ENCODE results near the gene TFRC. TPM values are rescaled to one million over a fixed set of nuclear protein-coding genes. Genes with fewer than 3 reads are reported as not detected.
"Not testable (repeated sequence)": the region's sequence is repeated elsewhere in the genome, so short reads cannot be mapped to it uniquely, and the experiment has no call there.

Gene TFRC
- total RNA-seq, result 91.8 TPM
- long read RNA-seq, full-length matches to known transcripts, result 38 of 50 reads
- long read RNA-seq, partial matches to known transcripts, result 6 of 50 reads
- long read RNA-seq, other reads (novel, unspliced or antisense), result 6 of 50 reads

- peak; percentile 98 for DNase-seq (ENCODE audit: missing footprints)
- peak; percentile 99 for ATAC-seq
- intact Hi-C loops (cut with DNase I), result loop anchor here (2.0 to 5.0 kb wide), 2 partner anchors 113 to 435 kb away; partner anchors contain the start of gene SMCO1
These were observed at the start of gene TFRC for GRCh38 chr3:196081834-196082618. TFRC (minus strand) TSS chr3:196082090; CDS start chr3:196077099, 4,991 bp downstream.

GRCh38 chr3:196128172-196128843 is 46.4 kb upstream of the TFRC start:
- intact Hi-C loops (cut with DNase I), result no loop called here
- ATAC-seq (no peak), DNase-seq (ENCODE audit: missing footprints) (no peak)

- intact Hi-C loops (cut with DNase I), result no loop called here
- DNase-seq (ENCODE audit: missing footprints) (no peak), ATAC-seq (no peak)
These were observed 45.6 kb upstream of the TFRC start for GRCh38 chr3:196127308-196128040.

- ATAC-seq, result no peak
- DNase-seq (ENCODE audit: missing footprints), result no peak
- intact Hi-C loops (cut with DNase I), result no loop called here
These were observed 42.7 kb upstream of the TFRC start for GRCh38 chr3:196124608-196125007.

GRCh38 chr3:196122688-196123046 is 40.8 kb upstream of the TFRC start:
- intact Hi-C loops (cut with DNase I), result no loop called here
- ATAC-seq (no peak), DNase-seq (ENCODE audit: missing footprints) (no peak)

- DNase-seq (ENCODE audit: missing footprints), result no peak
- intact Hi-C loops (cut with DNase I), result no loop called here
- ATAC-seq, result no peak
These were observed 40.3 kb upstream of the TFRC start for GRCh38 chr3:196122021-196122687.

GRCh38 chr3:196121066-196121465 is 39.2 kb upstream of the TFRC start:
- ATAC-seq (no peak), DNase-seq (ENCODE audit: missing footprints) (no peak)
- intact Hi-C loops (cut with DNase I), result no loop called here

- DNase-seq (ENCODE audit: missing footprints), result no peak
- intact Hi-C loops (cut with DNase I), result no loop called here
- ATAC-seq, result peak; percentile 42
These were observed 38.5 kb upstream of the TFRC start for GRCh38 chr3:196120291-196120951.

- peak; percentile 42 for ATAC-seq
- intact Hi-C loops (cut with DNase I), result no loop called here
- DNase-seq (ENCODE audit: missing footprints), result no peak
These were observed 35.9 kb upstream of the TFRC start for GRCh38 chr3:196117809-196118208.

GRCh38 chr3:196115678-196116083 is 33.8 kb upstream of the TFRC start:
- ATAC-seq, result no peak
- intact Hi-C loops (cut with DNase I), result no loop called here
- DNase-seq (ENCODE audit: missing footprints), result no peak

- ATAC-seq (no peak), DNase-seq (ENCODE audit: missing footprints) (no peak)
- intact Hi-C loops (cut with DNase I), result no loop called here
These were observed 30.1 kb upstream of the TFRC start for GRCh38 chr3:196111939-196112386.

GRCh38 chr3:196108075-196108743 is 26.3 kb upstream of the TFRC start:
- intact Hi-C loops (cut with DNase I), result no loop called here
- DNase-seq (ENCODE audit: missing footprints) (no peak), ATAC-seq (no peak)

- intact Hi-C loops (cut with DNase I); ATAC-seq; DNase-seq (ENCODE audit: missing footprints): not testable (repeated sequence)
These were observed 22.8 kb upstream of the TFRC start for GRCh38 chr3:196104707-196105106.

GRCh38 chr3:196098365-196098980 is 16.6 kb upstream of the TFRC start:
- intact Hi-C loops (cut with DNase I); ATAC-seq; DNase-seq (ENCODE audit: missing footprints): not testable (repeated sequence)

GRCh38 chr3:196097373-196098154 is 15.7 kb upstream of the TFRC start:
- no peak for ATAC-seq
- intact Hi-C loops (cut with DNase I), result no loop called here
- DNase-seq (ENCODE audit: missing footprints), result no peak

GRCh38 chr3:196096382-196096953 is 14.6 kb upstream of the TFRC start:
- peak; percentile 93 for ATAC-seq
- intact Hi-C loops (cut with DNase I), result no loop called here
- DNase-seq (ENCODE audit: missing footprints), result no peak

Data from Right ventricle myocardium inferior (tissue), 1 donor.